NCI-H187 (cell line): ENCODE data around the gene USP49.

Source experiments
- DNase-seq, 2 experiments: peaks; one replicate each; lab custom pipeline; 2025; lab: John Stamatoyannopoulos, UW

Gene USP49

DNA sequence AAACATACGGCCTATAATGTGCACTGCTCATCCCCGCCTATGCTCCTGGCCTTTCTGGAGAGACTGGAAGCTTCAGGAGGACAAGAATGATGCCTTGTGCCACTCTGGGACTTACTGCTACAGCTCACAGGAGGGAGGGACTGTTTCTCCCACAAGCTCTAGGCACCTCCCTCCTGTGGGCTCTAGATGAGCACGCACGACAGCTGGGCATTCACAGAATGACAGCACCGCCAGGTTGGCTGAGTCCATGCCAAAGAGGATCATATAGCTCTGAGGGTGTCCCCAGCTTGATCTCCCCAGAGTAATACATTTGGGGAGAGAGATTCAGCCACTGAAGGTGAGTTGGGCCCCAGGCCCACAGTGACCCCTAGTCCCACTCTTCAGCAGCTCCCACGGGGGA, 137.9 kb downstream of the USP49 start:
- no peak for DNase-seq

DNA sequence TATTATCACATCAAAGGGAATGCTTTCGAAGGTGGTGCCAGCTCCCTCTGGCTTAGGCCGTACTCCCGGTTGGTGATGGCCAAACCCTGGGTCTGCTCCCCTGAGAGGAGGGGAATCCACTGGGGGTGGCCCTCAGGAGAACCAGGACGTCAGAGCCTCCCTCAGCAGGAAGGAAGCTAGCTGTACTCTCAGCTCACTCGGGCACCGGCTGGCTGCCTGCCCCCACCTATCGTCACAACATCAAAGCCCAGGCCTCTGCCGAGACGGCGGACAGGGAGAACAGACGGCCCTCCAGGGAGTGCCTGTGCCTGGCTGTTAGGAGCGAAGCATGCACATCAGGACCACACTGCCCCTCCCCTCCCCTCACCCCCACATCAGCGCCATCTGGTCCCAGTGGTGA, 138.8 kb downstream of the USP49 start:
- no peak for DNase-seq

DNA sequence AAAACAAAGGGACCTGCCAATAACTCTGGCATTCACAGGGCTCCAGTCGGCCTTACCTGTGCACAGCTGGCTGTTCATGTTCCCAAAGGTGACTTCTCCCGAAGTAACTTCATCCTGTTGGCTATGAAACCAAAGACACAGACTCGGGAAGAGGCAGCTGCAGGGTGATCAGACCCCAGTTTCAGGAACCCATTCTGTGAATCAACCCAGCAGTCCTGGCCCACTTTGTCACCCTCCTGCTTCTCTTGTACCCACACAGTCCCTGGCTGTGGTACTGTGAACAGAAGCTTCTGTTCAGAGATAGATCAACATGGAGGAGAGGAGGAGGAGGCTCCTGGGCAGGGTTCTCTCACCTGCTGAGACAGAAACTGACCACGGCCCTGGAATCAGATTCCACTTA, 139.3 kb downstream of the USP49 start:
- DNase-seq = no peak

DNA sequence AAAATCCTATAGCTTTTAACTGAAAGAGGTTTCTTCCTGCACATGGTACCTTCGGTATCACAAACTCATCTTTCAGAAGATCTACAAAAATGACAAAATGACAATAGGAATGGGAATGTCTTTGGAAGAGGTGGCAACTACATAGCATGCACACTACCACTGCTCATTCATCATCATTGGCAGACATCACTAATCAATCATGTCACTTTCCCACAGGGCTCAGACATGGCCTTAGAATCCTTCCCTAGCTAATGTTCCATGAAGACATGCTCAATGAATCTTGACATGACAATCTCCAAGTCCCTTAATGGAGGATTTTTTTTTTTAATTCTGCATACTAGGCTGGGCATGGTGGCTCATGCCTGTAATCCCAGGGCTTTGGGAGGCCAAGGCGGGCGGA, 144.8 kb downstream of the USP49 start:
- no peak for DNase-seq

DNA sequence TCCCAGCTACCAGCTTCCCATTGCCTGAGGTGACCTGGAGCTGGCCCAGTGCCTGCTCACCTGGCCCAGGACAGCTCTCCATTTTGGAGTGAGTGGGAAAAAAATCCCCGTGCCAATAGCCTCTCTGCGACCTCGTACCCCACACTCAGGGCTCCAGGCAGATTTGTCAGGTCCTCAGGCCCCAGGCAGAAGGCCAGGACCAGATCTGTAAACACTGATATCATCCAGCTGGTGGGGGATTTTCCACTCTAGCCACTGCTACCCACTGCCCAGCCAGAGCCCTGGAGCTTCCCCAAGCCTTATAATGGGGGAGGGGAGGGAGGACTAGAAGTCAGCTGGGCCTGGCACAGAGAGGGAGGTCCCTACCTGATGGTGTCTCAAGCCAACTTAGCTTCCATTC, 146.6 kb downstream of the USP49 start:
- DNase-seq = no peak

DNA sequence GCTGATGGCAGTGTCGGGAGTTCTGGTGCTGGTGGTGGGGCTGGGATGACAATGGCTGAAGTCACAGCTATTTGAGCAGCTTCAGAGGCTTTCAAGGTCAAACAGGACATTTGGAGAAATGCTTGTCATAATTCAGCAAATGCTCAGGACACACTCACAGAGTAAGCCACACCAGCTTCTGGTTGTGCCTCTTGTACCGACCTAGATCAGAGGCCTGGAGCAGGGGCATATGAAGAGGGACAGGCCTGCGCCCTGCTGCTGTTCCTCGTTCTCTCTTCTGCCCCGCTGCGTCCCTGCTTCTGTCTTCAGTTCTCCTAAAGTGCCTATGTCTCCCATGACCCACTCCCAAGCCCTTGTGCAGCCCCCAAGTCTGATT, 147.1 kb downstream of the USP49 start:
- no peak for DNase-seq

GRCh38 chr6:41747256-41748101, 147.7 kb downstream of the USP49 start, which contains the start of gene PGC:
PGC (minus strand) TSS chr6:41747397; CDS start chr6:41747334, 63 bp downstream.
- no peak for DNase-seq

DNA sequence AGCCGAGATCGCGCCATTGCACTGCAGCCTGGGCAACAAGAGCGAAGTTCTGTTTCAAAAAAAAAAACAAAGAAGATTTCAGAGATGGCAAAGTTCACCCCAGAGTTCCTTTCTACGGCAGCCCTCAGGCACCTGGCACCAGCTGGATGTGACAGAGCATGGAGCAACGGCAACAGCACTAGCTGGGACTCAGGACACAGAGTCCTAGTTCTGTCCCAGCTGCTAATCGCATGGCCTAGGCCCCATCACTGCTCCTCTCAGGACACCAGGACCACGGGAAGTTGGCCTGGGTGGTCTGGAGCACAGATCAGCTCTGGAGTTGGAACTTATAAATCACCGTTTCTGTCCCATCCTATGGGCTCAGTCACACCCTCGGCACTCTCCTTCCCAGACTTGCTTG, 149.1 kb downstream of the USP49 start:
- no peak for DNase-seq

- no peak for DNase-seq
These were observed 150.9 kb downstream of the USP49 start for GRCh38 chr6:41744236-41744787.

DNA sequence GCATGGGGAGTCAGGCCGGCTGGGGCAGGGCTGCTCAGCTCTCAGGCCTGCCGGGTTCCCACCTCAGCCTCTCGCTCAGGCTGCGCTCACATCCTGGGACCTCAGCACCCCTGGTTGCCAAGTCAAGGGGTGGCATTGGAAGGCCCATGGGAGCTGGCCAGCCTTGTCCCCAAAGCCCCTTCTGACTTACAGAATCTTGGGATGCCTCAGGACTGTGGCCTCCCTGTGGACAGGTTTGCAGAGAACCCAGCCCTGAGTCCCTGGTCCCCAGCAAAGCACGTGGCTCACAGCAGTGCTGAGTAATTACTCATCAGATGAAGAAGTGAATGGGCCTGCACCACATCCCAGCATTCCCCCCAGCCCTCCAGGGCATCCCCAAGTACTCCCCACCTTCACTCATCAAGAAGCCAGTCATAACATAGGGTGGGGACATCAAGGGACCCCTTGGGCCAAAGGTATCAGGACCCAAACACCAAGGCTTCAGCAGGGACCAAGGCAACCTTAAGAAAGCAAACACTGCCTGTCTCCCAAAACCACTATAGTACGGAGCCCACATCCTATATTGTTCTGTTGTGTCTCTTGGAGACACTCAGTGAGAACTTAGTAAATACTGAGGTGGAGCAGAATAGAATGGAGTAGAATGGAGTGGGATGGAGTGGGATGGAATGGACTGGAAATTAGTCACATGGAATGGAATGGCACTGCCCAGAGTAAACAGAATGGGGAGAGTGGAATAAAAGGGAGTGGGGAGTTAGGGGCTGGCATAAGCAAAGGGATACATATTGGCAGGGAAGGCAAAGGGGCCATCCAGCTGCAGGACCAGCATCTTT, 151.6 kb downstream of the USP49 start:
- DNase-seq = no peak

DNA sequence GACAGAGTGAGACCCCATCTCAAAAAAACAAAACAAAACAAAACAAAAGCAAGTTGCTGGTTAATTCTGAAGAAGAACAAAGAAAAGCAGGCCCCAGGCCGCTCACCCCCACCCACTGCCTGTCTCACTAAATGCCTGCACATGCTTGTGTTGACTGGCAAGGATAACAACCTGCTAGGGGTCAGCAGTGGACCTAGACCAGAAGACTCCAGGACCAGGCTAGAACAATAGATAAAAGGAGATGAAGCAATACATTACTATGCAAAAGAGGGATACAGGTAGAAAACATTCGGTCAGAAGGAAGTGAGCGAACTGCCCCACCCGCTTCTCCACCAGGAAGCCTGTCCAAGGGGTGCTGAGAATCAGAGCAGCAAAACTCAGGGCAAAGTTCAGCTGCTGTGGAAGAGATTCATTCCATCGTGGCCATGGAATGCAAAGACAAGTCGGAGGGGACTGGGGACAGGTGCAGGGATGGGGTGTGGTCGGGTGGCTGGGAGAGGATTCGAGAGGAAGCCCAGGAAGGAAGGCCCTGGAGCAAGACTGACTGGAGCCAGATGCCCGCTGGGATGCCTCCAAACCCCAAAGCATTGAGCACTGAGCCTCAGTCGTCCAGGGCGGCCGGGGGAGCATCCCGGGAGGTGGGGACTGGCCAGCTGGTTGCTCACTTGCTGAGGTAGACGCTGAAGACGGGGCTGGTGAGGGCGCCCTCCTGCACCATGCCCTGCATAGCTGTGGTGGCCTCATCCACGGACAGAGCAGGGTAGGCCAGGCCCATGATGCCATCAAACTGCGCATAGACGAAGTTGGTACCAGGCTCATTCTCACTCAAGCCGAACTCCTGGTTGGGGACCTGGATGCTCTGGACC, 153.3 kb downstream of the USP49 start:
- no peak for DNase-seq

DNA sequence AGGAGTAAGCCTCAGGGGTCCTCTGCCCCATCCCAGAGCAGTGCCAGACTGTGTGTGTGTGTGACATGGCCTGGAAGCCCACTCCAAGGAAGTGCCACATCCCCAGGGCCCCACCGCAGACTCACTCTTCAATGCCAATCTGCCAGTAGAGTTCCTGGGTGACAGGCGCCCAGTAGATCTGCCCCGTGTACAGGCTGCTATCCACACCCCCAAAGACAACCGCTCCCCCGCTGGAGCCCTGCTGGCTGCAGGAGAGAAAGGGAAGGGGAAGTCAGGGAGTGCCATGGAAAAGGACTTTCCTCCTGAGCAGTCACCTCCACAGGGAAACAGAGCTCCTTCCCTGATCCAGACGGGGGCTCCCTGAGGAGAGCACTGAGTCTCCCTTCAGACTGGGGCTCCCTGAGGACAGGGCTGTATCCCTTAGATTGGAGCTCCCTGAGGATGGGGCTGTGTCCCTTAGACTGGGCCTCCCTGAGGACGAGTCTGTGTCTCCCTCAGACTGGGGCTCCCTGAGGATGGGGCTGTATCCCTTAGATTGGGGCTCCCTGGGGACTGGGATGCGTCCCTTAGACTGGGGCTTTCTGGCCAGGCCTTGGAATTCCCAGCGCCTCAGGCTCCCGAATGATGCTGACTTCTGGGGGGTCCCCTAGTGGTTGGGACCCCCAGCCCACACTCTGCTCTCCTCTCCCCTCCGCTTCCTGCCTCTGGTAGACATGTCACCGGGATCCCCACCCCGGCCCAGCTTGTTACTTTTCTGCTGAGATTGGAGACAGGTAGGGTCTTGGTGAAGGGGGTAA, 154.6 kb downstream of the USP49 start:
- DNase-seq = no peak
